Tibial nerve (tissue), 4 donors: ENCODE data around the gene ATE1. TPM values are rescaled to one million over a fixed set of nuclear protein-coding genes. Genes with fewer than 3 reads are reported as not detected.
"Not testable (repeated sequence)": the region's sequence is repeated elsewhere in the genome, so short reads cannot be mapped to it uniquely, and the experiment has no call there.

Experiments
- DNase-seq, 2 donors: peaks; one replicate each; pipeline ENCODE4 v3.0.0-alpha.2; 2019; ENCODE audit warnings: low spot score in 2 of 2
- H3K27ac ChIP-seq, 4 donors: fragments of 200-600 bp; sonication (generic) in 3 of 4; one replicate each; pipeline ENCODE4 v1.5.1; 2017 to 2019; ENCODE audit warnings: mild to moderate bottlenecking in 1 of 4
- H3K27me3 ChIP-seq, 2 donors: fragments of 200-600 bp; sonication (generic) in 1 of 2; one replicate each; pipeline versions ENCODE4 v1.5.1 to v1.6.0; 2017 to 2019
- H3K36me3 ChIP-seq, 3 donors: fragments of 200-600 bp; sonication (generic); one replicate each; pipeline ENCODE4 v1.5.1; 2018 to 2019
- H3K4me1 ChIP-seq, 4 donors: fragments of 200-600 bp; sonication (generic) in 3 of 4; one replicate each; pipeline ENCODE4 v1.5.1; 2017 to 2019
- H3K4me3 ChIP-seq, 4 donors: fragments of 200-600 bp; sonication (generic) in 3 of 4; one replicate each; pipeline ENCODE4 v1.5.1; 2017 to 2019; ENCODE audit warnings: mild to moderate bottlenecking in 1 of 4, moderate library complexity in 1 of 4
- H3K9me3 ChIP-seq, 4 donors: fragments of 200-600 bp; sonication (generic) in 3 of 4; one replicate each; pipeline ENCODE4 v1.5.1; 2017 to 2019
- CTCF ChIP-seq, 5 experiments: fragments of 200-600 bp in 3 of 5; fragments of 450-650 bp in 2 of 5; sonication (generic) in 3 of 5; IDR thresholded peaks; one replicate each; pipeline ENCODE4 v1.5.1; 2016 to 2019; ENCODE audit warnings: antibody characterized with exemption in 5 of 5, mild to moderate bottlenecking in 3 of 5, moderate library complexity in 2 of 5
- EP300 ChIP-seq, 2 donors: sonication (generic); formaldehyde crosslinking; IDR thresholded peaks; one replicate each; pipeline ENCODE4 v1.6.1; 2017; ENCODE audit warnings: antibody characterized with exemption in 2 of 2, mild to moderate bottlenecking in 1 of 2
- POLR2A ChIP-seq, 2 donors: fragments of 450-650 bp; IDR thresholded peaks; one replicate each; pipeline ENCODE4 v1.6.1; 2017; ENCODE audit warnings: antibody characterized with exemption in 2 of 2, mild to moderate bottlenecking in 2 of 2, moderate library complexity in 2 of 2
- WGBS, 2 donors: methylation state at CpG; one replicate each; pipeline ENCODE4 v1.1.5; 2018; 5-methylcytosine and 5-hydroxymethylcytosine counted together
- total RNA-seq, 4 donors: library from RNA; depleted of rRNA; stranded (reverse); fragments of >200 nt; gene quantifications; one replicate each; pipeline ENCODE4 v1.1.0, GENCODE V29; 2016

ATE1 gene
- total RNA-seq, 4 donors from 2014 or later = 18.3 to 24.5 (median 23.5) TPM

GRCh38 chr10:121709675-121710073 is 218.2 kb downstream of the ATE1 start:
- 53 to 54% methylated on average over 9 of the region's 9 CpGs for WGBS, 2 donors
- H3K27ac ChIP-seq = no peak overlapping the region

GRCh38 chr10:121708728-121709674 is 218.8 kb downstream of the ATE1 start:
- no peaks in the 10 kb centered on the region for H3K36me3 ChIP-seq
- H3K9me3 ChIP-seq = peaks cover 0 to 3% (median 0%) of the 10 kb centered on the region in 4 donors
- no peaks in the 10 kb centered on the region for H3K4me1 ChIP-seq
- 39 to 52% methylated on average over 15 of the region's 15 CpGs for WGBS, 2 donors
- H3K27ac ChIP-seq = no peak overlapping the region
- TF ChIP-seq EP300 (IDR thresholded peaks at IDR 0.05) = no peak
- no peak for TF ChIP-seq CTCF (IDR thresholded peaks at IDR 0.05)
- no peak for TF ChIP-seq POLR2A (IDR thresholded peaks at IDR 0.05)
- no peak overlapping the region for H3K4me3 ChIP-seq
- peaks cover 0 to 15% of the 10 kb centered on the region in 2 donors for H3K27me3 ChIP-seq
- no peak for DNase-seq

More at GRCh38 chr10:121709675-121710073, 218.2 kb downstream of the ATE1 start:
- no peak overlapping the region for H3K4me3 ChIP-seq
- peaks cover 0 to 3% (median 0%) of the 10 kb centered on the region in 4 donors for H3K9me3 ChIP-seq
- H3K27me3 ChIP-seq = peaks cover 0 to 15% of the 10 kb centered on the region in 2 donors
- no peak for DNase-seq
- H3K4me1 ChIP-seq = no peaks in the 10 kb centered on the region
- TF ChIP-seq POLR2A (IDR thresholded peaks at IDR 0.05) (no peak), CTCF (IDR thresholded peaks at IDR 0.05) (no peak), EP300 (IDR thresholded peaks at IDR 0.05) (no peak)
- no peaks in the 10 kb centered on the region for H3K36me3 ChIP-seq

- peaks cover 0 to 11% (median 0%) of the 10 kb centered on the region in 4 donors for H3K9me3 ChIP-seq
- WGBS, 2 donors = 56 to 58% methylated on average over 13 of the region's 13 CpGs
- no peak overlapping the region for H3K27ac ChIP-seq
Observed at GRCh38 chr10:121702351-121703320, 225.2 kb downstream of the ATE1 start.

GRCh38 chr10:121700416-121700815 is 227.4 kb downstream of the ATE1 start:
- no peaks in the 10 kb centered on the region for H3K4me1 ChIP-seq

More at GRCh38 chr10:121702351-121703320, 225.2 kb downstream of the ATE1 start:
- no peaks in the 10 kb centered on the region for H3K4me1 ChIP-seq
- H3K36me3 ChIP-seq = no peaks in the 10 kb centered on the region
- H3K27me3 ChIP-seq = peaks cover 0 to 4% of the 10 kb centered on the region in 2 donors
- H3K4me3 ChIP-seq = no peak overlapping the region
- TF ChIP-seq EP300 (IDR thresholded peaks at IDR 0.05) (no peak), CTCF (IDR thresholded peaks at IDR 0.05) (no peak), POLR2A (IDR thresholded peaks at IDR 0.05) (no peak)
- DNase-seq = no peak

GRCh38 chr10:121699703-121700102 is 228.1 kb downstream of the ATE1 start:
- not testable (repeated sequence) for DNase-seq, H3K27ac ChIP-seq, H3K36me3 ChIP-seq, H3K4me3 ChIP-seq, H3K27me3 ChIP-seq, H3K4me1 ChIP-seq
- peaks cover 0 to 11% (median 0%) of the 10 kb centered on the region in 4 donors for H3K9me3 ChIP-seq
- 89 to 92% methylated on average over 3 of the region's 3 CpGs for WGBS, 2 donors

More at GRCh38 chr10:121700416-121700815, 227.4 kb downstream of the ATE1 start:
- TF ChIP-seq POLR2A (IDR thresholded peaks at IDR 0.05) (no peak), EP300 (IDR thresholded peaks at IDR 0.05) (no peak), CTCF (IDR thresholded peaks at IDR 0.05) (no peak)
- Histone ChIP-seq H3K27ac (no peak overlapping the region), H3K36me3 (no peaks in the 10 kb centered on the region), H3K9me3 (peaks cover 0 to 11% (median 0%) of the 10 kb centered on the region in 4 donors), H3K4me3 (no peak overlapping the region), H3K27me3 (no peaks in the 10 kb centered on the region)
- no peak for DNase-seq
- WGBS, 2 donors = 88 to 94% methylated on average over 1 of the region's 1 CpG
